GM12878 (cell line): ENCODE measurements around the gene FBN2.

ENCODE experiments used
- EGR1 ChIP-seq, 2 experiments: IDR thresholded peaks; 1 replicate in 1 of 2; 2 replicates in 1 of 2; pipeline ENCODE4 v1.6.1; 2011 to 2012; ENCODE audit warnings: low read depth in 2 of 2, low read length in 2 of 2, borderline replicate concordance in 1 of 2, mild to moderate bottlenecking in 1 of 2, moderate library complexity in 1 of 2
- EP300 ChIP-seq, 2 experiments: fragments of 150-350 bp in 1 of 2; IDR thresholded peaks; 2 replicates each; pipeline ENCODE4 v1.6.1; 2011 to 2012; ENCODE audit warnings: low read depth in 2 of 2, low read length in 2 of 2, borderline replicate concordance in 1 of 2, improper control_type of control experiment in 1 of 2, inconsistent platforms in 1 of 2; ENCODE audit not compliant: control insufficient read depth in 1 of 2
- TCF7 ChIP-seq: IDR thresholded peaks from 2 replicates; pipeline ENCODE4 v1.6.1; 2014; ENCODE audit warnings: antibody characterized with exemption, borderline replicate concordance

GRCh38 chr5:128475693-128476092, 62.4 kb downstream of the FBN2 start:
- TF ChIP-seq TCF7 (no peak), EP300 (IDR thresholded peaks at IDR 0.05; ENCODE audit: borderline replicate concordance in 1 of 2, control insufficient read depth in 1 of 2, low read depth in 2 of 2, low read length in 2 of 2) (no peak), EGR1 (IDR thresholded peaks at IDR 0.05; ENCODE audit: borderline replicate concordance in 1 of 2, low read depth in 2 of 2, low read length in 2 of 2) (no peak)
